GM18526 (cell line): Measurements from ENCODE around the gene AGT.

Source experiments
- POLR2A ChIP-seq: IDR thresholded peaks from 3 replicates; pipeline ENCODE4 v1.6.1; 2011; ENCODE audit not compliant: insufficient read length; ENCODE audit errors: extremely low read depth

The AGT gene

DNA sequence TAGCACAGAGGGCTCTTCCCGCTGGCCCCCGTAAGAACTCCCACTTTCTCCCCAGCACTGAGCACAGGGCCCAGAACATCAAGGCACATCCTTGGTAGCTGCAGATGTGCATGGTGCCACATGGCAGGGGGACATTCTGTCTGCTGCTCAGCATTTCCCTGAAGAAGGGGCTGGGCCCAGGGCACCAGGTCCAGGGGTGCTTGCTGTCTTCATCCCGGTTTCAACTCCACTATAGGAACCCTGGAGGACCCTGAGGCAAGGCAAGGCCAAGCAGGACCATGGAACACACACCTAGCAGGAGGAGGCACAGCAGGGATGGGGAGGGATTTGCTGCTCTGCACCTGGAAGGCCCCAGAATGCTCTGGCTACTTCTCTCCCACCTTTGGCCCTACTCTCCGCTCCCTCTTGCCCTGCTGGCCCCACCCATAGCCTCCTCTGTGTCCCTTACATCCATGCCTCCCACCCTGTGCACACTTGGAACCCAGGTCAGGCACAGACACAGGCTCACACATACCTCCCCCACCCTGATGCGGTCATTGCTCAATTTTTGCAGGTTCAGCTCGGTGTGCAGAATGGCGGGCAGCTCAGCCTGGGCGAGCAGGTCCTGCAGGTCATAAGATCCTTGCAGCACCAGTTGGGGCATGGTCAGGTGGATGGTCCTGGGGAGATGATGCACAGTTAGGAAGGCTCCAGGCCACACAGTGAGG lies 10.1 kb downstream of the AGT start:
- TF ChIP-seq POLR2A = no peak

DNA sequence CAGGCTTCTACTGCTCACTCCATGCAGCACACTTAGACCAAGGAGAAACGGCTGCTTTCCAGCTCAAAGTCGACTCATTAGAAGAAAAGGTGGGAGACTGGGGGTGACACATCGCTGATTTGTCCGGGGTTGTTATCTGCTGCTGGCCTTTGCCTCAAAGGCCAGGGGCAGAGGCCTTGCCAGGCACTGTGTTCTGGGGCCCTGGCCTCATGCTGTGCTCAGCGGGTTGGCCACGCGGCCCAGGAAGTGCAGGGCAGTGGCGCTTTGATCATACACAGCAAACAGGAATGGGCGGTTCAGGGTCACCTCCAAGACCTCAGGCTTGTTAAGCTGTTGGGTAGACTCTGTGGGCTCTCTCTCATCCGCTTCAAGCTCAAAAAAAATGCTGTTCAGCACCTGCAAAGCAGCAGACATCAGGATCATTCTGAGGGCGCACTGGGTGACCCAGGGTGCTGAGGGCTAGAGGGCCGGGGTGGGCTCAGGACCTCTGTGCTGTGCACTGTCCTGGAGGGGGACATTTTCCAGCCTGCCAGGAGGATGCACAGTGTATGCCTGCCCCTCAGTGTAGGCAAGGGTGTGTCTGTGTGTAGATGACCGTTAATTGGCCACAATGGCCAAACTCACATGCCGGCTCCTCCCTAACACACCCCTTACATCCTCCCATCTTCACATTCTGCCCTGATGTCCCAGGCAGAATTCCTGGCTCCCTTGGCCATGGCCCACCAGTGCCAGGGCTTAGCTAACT lies 10.8 kb downstream of the AGT start:
- TF ChIP-seq POLR2A = no peak

DNA sequence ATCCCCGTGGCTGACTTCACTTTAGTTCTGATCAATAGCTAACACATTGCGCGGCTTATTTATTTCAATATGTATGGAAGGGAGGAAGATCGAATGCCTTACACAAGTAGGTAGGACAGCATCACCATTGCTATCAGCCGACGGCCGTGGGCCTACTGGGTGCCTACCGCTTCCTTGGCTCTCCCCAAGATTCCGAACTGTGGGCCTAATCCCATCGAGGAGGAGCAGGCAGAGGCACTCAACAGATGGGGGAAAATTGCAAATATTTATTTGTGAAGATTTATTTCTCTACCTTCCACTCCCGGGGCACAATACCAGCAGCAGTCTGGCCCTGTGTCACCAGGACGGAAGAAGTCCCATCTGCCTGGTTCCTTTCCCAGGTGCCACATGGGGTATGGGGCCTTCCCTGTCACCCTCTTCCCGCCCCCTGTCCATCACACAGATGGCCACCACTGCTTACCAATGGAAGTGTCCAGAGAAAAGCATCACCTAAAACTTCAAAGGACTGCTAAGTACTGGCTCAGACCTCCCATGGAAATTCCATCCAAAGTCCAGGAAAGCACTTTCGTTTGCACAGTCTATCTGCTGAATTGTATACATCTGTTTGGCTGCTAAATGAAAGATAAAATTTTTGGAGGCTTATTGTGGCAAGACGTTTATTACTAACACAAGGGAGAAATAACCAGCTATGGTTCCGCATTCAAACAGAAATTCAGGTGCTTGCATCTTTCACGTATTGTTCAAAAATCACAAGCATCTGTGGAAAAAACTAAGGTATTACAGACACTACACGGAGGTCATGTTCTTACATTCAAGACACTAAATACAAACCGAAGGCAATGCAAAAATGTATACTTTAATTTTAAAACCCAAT lies 11.8 kb downstream of the AGT start:
- TF ChIP-seq POLR2A = no peak

DNA sequence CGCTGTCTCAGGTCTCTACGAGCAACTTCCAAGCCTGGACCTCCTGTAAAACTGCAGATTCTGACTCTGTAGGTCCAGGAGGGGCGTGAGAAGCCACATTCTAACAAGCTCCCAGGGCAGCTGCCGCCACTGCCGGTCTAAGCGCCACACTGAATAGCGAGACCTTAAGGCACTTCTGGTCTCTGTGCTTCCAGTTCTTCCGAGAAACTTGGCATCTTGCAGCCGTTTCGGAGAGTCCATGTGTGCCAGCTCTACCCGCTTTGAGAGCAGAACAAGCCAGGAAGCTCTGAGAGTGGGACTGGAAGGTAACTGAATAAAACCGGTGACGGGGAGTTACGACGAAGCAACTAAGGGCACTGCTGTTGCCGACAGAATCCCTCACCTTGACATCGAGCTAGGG lies 12.5 kb downstream of the AGT start:
- TF ChIP-seq POLR2A = no peak

DNA sequence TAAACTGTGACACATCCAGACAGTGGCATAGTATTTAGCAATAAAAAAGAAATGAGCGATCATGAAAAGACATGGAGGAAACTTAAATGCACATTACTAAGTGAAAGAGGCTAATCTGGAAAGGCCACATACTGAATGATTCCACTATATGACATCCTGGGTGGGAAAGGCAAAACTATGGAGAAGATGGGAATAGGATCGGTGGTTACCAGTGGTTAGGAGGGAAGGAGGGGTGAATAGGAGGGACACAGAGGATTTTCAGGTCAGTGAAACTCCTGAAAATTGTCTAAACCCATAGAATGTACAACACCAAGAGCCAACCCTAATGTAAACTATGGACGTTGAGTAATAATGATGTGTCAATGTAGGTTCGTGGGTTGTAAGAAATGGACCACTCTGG lies 13.8 kb downstream of the AGT start:
- TF ChIP-seq POLR2A = no peak

DNA sequence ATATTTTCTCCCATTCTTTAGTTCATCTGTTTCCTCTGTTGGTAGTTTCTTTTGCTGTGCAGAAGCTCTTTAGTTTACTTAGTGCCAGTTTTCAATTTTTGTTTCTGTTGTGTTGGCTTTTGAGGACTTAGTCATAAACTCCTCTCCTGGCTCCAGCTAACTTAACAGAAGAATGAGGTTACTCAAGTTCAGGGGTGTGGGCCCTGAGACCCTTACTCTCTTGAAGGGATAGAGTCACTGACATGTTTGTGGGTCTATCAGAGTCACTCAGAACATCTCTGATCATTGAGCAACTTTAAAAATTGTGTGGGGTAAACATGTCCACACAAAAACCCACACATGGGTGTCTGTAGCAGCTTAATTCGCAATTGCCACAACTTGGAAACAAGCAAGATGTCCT lies 14.2 kb downstream of the AGT start:
- no peak for TF ChIP-seq POLR2A

DNA sequence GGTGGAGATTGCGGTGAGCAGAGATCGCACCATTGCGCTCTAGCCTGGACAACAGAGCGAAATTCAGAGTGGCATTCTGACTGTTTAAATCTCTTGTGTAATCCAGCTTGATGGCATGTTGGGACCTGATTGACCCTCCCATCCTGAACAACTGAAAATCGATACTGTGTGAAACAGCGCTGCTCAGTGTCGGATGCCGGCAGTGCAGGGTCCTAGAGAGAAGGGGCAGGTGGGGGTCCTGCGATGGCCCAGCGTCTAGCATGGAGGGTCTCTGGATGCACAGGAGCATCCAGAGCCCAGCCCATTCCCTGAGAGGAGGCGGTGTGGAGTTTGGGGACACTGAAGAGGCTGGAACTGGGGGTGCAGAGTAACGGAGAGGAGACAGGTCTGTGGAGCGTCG lies 15.8 kb downstream of the AGT start:
- no peak for TF ChIP-seq POLR2A

DNA sequence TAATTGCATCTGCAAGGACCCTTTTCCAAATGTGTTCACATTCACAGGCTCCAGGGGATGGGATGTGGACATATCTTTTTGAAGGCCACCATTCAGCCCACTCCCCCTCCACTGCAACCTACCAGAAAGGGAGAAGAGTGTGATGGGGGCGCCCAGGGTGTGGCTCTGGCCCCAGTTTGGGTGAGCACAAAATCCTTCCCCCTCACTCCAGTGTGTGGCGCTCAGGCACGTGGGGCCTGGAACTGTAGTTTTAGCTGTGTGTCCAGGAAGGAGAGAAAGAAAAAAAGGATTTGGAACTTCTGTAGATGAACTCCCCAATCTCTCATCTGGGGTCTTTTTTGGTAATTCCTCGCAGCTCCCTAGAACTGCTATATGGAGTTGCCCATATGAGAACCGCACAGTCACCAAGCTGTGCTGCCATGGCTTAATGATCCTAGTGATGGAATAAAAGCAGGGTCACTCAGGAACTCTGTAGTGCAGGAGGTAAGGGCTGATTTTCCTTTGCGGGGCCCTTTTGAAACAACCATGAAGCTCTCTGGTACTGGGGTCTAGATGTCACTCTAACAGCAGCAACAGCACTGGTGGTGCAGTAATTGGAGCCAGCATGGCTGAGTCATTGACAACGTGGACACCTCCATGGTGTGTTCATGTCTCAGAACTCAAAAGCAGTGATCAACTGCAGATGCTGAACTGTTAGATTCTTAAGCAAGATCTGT lies 17.0 kb downstream of the AGT start:
- TF ChIP-seq POLR2A = no peak

DNA sequence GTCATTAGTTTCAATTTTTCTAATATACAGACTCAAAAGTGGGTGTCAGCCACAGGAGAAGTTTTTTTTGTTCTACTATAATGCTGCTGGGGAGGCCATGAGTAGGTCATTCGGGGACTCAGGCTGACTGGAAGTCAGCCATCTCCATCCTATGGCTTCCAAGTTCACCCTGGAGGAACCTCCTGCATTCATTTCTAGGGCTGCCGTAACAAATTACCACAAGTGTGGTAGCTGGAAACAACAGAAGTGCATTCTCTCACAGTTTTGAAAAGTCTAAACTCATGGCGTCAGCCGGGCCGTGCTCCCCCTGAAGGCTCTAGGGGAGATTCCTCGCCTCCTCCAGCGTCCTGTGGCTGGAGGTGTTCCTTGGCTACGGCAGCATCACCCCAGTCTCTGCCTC lies 17.7 kb downstream of the AGT start:
- no peak for TF ChIP-seq POLR2A

DNA sequence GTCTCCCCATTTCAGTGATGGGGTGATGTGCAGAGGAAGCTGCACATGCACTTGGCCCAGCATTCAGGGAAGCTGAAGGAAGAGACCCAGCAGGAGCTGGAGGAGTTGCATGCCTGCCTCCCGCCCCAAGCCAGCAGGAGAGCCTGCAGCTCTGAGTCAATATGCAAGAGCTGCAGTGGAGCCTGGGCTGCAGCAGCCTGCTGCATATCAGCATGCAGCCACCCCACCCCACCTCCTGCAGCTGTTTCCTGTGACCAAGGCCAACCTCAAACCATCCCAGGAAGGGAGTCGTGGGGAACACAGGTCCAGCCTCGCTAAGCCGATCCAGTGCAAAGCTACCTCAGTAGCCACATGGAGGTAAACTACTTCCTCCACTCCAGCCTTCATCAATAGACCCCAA lies 18.9 kb downstream of the AGT start:
- TF ChIP-seq POLR2A = no peak

DNA sequence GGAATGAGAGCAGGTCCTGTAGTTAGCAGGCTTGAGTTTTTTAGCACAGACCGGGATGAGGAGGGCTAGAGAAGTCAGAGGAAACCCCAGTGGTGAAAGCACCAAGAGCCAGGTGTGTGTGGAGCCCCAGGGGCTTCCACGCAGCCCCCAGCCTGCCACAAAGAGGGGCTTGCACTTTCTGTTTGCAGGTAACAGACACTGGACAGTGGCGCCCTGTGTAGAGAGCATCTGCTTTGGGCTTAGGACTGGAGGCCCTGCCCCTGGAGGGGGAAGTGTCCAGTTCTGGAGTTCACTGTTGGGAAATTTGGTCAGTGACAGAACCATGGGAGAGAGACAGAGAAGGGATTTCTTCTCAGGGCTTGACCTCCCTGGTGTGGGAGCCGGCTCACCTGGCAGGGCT lies 19.5 kb downstream of the AGT start:
- TF ChIP-seq POLR2A = no peak

DNA sequence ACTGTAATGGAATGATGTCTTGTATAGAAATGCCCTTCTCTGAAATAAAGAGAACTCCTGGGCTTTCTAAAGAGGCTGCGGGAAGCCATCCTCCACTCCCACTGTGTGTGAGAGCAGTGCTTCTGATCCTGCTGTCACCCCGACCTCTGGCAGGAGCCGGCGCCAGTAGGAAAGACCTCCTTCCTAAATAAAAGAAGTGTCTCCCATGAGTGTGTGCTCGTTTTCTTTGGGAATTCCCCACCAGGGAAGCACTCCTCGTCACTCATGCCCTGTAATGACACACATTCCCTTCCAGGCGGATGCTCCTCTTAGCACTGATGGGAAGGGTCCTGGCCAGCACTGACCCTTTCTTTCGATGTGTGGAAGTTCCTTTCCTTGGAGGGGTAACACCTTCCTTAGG lies 20.1 kb downstream of the AGT start:
- TF ChIP-seq POLR2A = no peak

DNA sequence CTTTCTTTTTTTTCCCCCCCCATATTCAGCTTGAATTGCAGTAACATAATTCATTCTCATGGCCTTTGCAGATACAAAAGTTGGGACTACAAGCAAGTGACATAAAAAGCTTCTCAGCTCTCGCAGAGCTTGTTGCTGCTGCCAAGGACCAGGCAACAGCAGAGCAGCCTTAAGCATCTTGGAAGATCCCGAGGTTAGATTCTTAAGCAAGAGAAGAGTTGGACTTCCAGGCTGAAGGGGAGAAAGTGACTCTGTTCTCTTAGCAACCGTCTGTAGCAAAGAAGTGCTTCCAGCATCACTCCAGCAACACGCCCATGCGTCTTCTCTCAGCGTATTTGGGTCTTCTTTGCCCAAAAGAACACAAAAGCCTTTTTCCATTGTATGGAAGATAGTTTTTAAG lies 20.7 kb downstream of the AGT start:
- no peak for TF ChIP-seq POLR2A

DNA sequence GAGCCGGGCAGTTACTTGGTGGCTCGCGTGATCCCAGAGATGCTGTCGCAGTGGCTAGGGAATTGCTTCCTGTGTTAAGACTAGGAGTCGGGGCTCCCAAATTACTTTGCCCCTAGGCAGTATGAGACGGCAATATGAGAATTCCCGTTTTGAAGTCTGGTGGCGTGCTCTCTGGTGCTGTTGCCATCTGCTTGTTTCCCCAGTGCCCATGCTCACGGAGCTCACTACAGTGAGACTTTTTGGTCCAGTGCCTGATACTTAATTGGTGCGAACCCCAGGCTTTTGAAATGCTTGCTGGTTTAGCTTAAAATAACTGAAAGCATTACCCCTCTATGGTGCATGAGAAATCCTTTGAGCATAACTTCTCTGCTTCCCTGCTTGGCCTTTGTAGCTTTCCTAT lies 22.3 kb downstream of the AGT start:
- TF ChIP-seq POLR2A = no peak

DNA sequence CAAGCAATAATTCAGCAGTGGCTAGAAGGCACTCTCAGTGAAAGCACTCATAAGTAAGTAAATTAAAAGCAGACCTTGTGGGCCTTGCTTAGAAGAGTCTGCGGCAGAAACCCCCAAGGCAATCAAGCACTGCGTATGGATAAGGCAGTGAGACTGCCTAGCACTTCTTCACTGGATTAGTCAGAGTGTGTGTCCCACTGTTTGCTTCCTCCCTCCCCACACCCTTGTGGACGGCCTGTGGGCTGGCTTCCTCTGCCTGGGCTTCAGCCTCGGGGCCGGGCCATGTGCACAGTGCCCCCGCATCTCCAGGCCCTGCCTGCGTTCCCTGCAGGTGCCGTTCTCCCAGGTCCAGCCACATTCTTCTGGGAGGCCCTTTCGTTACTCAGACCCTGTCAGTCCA lies 23.8 kb downstream of the AGT start:
- TF ChIP-seq POLR2A = no peak

DNA sequence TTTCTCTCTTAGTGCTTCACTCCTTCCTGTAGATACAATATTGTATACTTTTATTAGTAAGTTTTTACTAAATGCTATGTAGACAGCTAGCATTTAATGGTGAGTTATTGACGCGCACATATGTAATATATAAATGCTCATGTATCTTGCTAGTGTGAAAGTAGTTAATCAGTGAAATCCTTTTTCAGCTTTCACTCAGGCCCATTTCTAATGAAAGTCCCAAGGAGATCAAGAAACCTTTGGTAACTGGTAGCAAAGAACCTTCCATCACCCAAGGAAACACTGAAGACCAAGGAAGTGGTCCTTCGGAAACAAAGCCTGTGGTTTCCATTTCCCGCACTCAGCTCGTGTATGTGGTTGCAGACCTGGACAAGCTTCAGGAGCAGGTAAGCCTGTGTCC lies 27.2 kb downstream of the AGT start:
- no peak for TF ChIP-seq POLR2A

DNA sequence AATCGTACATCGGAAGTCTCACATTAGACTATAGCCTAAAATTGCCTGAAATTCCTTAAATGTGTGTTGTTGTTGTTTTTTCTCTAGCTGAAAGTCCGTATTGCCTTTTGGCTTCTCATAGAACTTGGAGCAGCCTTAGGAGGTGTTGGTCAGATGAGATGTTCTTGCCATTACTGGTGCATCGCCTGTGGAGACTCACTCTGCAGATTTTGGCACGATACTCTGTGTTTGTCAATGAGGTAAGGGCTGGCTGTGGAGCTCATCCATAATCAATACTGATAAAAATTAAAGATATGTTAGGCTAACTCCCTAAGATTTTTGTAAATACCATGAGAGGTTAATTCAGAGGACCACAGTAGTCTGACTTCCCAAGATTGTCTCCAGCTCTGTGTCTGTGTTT lies 28.9 kb downstream of the AGT start:
- TF ChIP-seq POLR2A = no peak
